Measurements from ENCODE around the gene CTIF. TPM values are rescaled to one million over a fixed set of nuclear protein-coding genes. Genes with fewer than 3 reads are reported as not detected.

The CTIF gene
- total RNA-seq, 1 donor from 2014 or later: 54.8 TPM

GRCh38 chr18:48732767-48733424 lies 194.1 kb downstream of the CTIF start:
- Histone ChIP-seq H3K36me3 (no peaks in the 10 kb centered on the region), H3K27me3 (ENCODE audit: low read depth) (no peaks in the 10 kb centered on the region), H3K27ac (no peak overlapping the region), H3K4me1 (peaks cover 18% of the 10 kb centered on the region), H3K9me3 (no peaks in the 10 kb centered on the region), H3K4me3 (no peak overlapping the region)
- intact Hi-C loops (cut with DNase I): no loop called here
- DNase-seq (no peak), ATAC-seq (no peak)
- TF ChIP-seq CTCF (IDR thresholded peaks at IDR 0.05): no peak

- peaks cover 18% of the 10 kb centered on the region for H3K4me1 ChIP-seq
- TF ChIP-seq CTCF (IDR thresholded peaks at IDR 0.05): no peak
- no peak overlapping the region for H3K27ac ChIP-seq
- no peak for ATAC-seq
- H3K9me3 ChIP-seq: no peaks in the 10 kb centered on the region
- H3K36me3 ChIP-seq: no peaks in the 10 kb centered on the region
- H3K27me3 ChIP-seq (ENCODE audit: low read depth): no peaks in the 10 kb centered on the region
- H3K4me3 ChIP-seq: no peak overlapping the region
- intact Hi-C loops (cut with DNase I): no loop called here
- DNase-seq: no peak
These were observed 194.9 kb downstream of the CTIF start for GRCh38 chr18:48733643-48734253.

GRCh38 chr18:48734460-48734859 lies 195.6 kb downstream of the CTIF start:
- no peak for ATAC-seq
- Histone ChIP-seq H3K36me3 (no peaks in the 10 kb centered on the region), H3K27ac (no peak overlapping the region), H3K27me3 (ENCODE audit: low read depth) (no peaks in the 10 kb centered on the region), H3K9me3 (no peaks in the 10 kb centered on the region), H3K4me1 (peaks cover 18% of the 10 kb centered on the region), H3K4me3 (no peak overlapping the region)
- no peak for TF ChIP-seq CTCF (IDR thresholded peaks at IDR 0.05)
- DNase-seq: no peak
- intact Hi-C loops (cut with DNase I): no loop called here

- H3K4me1 ChIP-seq: peaks cover 18% of the 10 kb centered on the region
- H3K4me3 ChIP-seq: no peak overlapping the region
- no peaks in the 10 kb centered on the region for H3K27me3 ChIP-seq (ENCODE audit: low read depth)
- no peaks in the 10 kb centered on the region for H3K9me3 ChIP-seq
- no peak for DNase-seq
- intact Hi-C loops (cut with DNase I): no loop called here
- no peak for TF ChIP-seq CTCF (IDR thresholded peaks at IDR 0.05)
- no peaks in the 10 kb centered on the region for H3K36me3 ChIP-seq
- no peak overlapping the region for H3K27ac ChIP-seq
- no peak for ATAC-seq
These were observed 196.3 kb downstream of the CTIF start for GRCh38 chr18:48735080-48735676.

- intact Hi-C loops (cut with DNase I): no loop called here
- ATAC-seq: no peak
- H3K9me3 ChIP-seq: no peaks in the 10 kb centered on the region
- no peaks in the 10 kb centered on the region for H3K27me3 ChIP-seq (ENCODE audit: low read depth)
- TF ChIP-seq CTCF (IDR thresholded peaks at IDR 0.05): no peak
- H3K36me3 ChIP-seq: no peaks in the 10 kb centered on the region
- peaks cover 18% of the 10 kb centered on the region for H3K4me1 ChIP-seq
- H3K4me3 ChIP-seq: no peak overlapping the region
- no peak overlapping the region for H3K27ac ChIP-seq
- DNase-seq: no peak
These were observed 196.9 kb downstream of the CTIF start for GRCh38 chr18:48735681-48736255.
